Endodermal cell (in vitro differentiated cells): ENCODE results near the gene HS3ST2. TPM values are rescaled to one million over a fixed set of nuclear protein-coding genes. Genes with fewer than 3 reads are reported as not detected.

Experiments used
- DNase-seq: peaks from one replicate; pipeline ENCODE4 v3.0.0-alpha.2; 2017
- H3K27ac ChIP-seq: 2 replicates; pipeline ENCODE4 v1.5.1; 2013; ENCODE audit warnings: mild to moderate bottlenecking, low read depth, low read length, moderate library complexity
- H3K27me3 ChIP-seq: 2 replicates; pipeline ENCODE4 v1.6.1; 2013; ENCODE audit warnings: mild to moderate bottlenecking, low read length, moderate library complexity; ENCODE audit not compliant: insufficient read depth, control insufficient read depth, poor library complexity, severe bottlenecking
- H3K36me3 ChIP-seq: 2 replicates; pipeline ENCODE4 v1.7.0; 2013; ENCODE audit warnings: mild to moderate bottlenecking, low read length, moderate library complexity; ENCODE audit not compliant: control insufficient read depth, insufficient read depth
- H3K4me1 ChIP-seq: one replicate; pipeline ENCODE4 v1.7.0; 2013; ENCODE audit warnings: low read length; ENCODE audit not compliant: control insufficient read depth, insufficient read depth
- H3K4me3 ChIP-seq: 2 replicates; pipeline ENCODE4 v1.5.1; 2013; ENCODE audit warnings: mild to moderate bottlenecking, low read length, moderate library complexity
- H3K9ac ChIP-seq: 2 replicates; pipeline ENCODE4 v1.6.1; 2013; ENCODE audit warnings: mild to moderate bottlenecking, low read length, moderate library complexity; ENCODE audit not compliant: poor library complexity, severe bottlenecking; ENCODE audit errors: extremely low read depth
- H3K9me3 ChIP-seq: 2 replicates; pipeline ENCODE4 v1.6.1; 2013; ENCODE audit warnings: mild to moderate bottlenecking, low read length, moderate library complexity; ENCODE audit not compliant: control insufficient read depth
- H3K27ac Mint-ChIP-seq: 2 replicates; pipeline ENCODE4 v1.8.0; 2020; ENCODE audit warnings: mixed read lengths
- H3K27me3 Mint-ChIP-seq: 2 replicates; pipeline ENCODE4 v1.8.0; 2021; ENCODE audit warnings: mild to moderate bottlenecking, mixed read lengths; ENCODE audit not compliant: insufficient read depth
- H3K36me3 Mint-ChIP-seq: 2 replicates; pipeline ENCODE4 v1.8.0; 2020; ENCODE audit warnings: low read depth, mixed read lengths
- H3K4me1 Mint-ChIP-seq: 2 replicates; pipeline ENCODE4 v1.8.0; 2020; ENCODE audit warnings: mixed read lengths
- H3K4me3 Mint-ChIP-seq: 2 replicates; pipeline ENCODE4 v1.8.0; 2020; ENCODE audit warnings: mild to moderate bottlenecking, moderate library complexity, mixed read lengths
- H3K9me3 Mint-ChIP-seq: 2 replicates; pipeline ENCODE4 v1.8.0; 2020; ENCODE audit warnings: mild to moderate bottlenecking, mixed read lengths
- CTCF ChIP-seq: fragments of 200-600 bp; sonication (generic); conservative IDR thresholded peaks from 2 replicates; pipeline ENCODE4 v1.5.0; 2021; ENCODE audit warnings: antibody characterized with exemption, mild to moderate bottlenecking
- WGBS, 2 experiments: methylation state at CpG; one replicate each; pipeline versions ENCODE4 v1.1.5 to v1.1.7; 2013; ENCODE audit warnings: missing lambda C conversion rate in 2 of 2, mixed read lengths in 1 of 2; ENCODE audit not compliant: insufficient coverage in 1 of 2, insufficient read length in 1 of 2; 5-methylcytosine and 5-hydroxymethylcytosine counted together
- total RNA-seq, 2 donors: library from RNA; stranded (reverse); fragmentation: NEBNext Ultra II Directional in 1 of 2; extraction: Animal tissue kit (Norgen Biotek cat#: 25700) in 1 of 2; gene quantifications; 2 replicates in 1 of 2; 3 replicates in 1 of 2; pipeline ENCODE4 v1.2.1, GENCODE V29; 2021

HS3ST2 gene
- total RNA-seq, 2 donors from 2014 or later = 0.18 TPM; not detected in 1

DNA sequence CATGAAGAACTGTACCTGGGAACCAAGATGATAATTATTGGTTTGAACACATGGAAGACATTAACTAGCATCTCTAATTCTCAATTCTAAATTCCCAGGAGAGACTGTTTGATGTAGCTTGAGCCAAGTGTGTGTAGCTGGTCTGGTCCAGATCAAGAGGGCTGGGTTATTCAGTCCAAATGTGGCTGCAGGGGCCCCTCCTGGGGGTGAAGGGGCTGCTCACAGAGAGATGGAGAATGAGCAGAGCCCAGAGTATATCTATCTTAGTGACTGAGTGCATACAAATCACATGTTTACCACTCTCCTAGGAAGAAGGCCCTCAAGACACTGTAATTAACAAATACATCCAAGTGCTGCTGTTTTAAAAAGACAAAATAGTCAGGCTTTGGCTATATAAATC is 50.4 kb downstream of the HS3ST2 start:
- Histone ChIP-seq H3K27ac (no peak overlapping the region), H3K27me3 (no peaks in the 10 kb centered on the region), H3K36me3 (no peaks in the 10 kb centered on the region), H3K9me3 (no peaks in the 10 kb centered on the region), H3K9ac (no peak overlapping the region), H3K4me1 (no peaks in the 10 kb centered on the region), H3K4me3 (no peak overlapping the region)
- H3K9me3 Mint-ChIP-seq = no peaks in the 10 kb centered on the region
- H3K4me1 Mint-ChIP-seq = no peaks in the 10 kb centered on the region
- no peaks in the 10 kb centered on the region for H3K36me3 Mint-ChIP-seq
- no peak overlapping the region for H3K27ac Mint-ChIP-seq
- no peak for TF ChIP-seq CTCF
- H3K4me3 Mint-ChIP-seq = no peak overlapping the region
- no peak for DNase-seq
- peaks cover 3% of the 10 kb centered on the region for H3K27me3 Mint-ChIP-seq

DNA sequence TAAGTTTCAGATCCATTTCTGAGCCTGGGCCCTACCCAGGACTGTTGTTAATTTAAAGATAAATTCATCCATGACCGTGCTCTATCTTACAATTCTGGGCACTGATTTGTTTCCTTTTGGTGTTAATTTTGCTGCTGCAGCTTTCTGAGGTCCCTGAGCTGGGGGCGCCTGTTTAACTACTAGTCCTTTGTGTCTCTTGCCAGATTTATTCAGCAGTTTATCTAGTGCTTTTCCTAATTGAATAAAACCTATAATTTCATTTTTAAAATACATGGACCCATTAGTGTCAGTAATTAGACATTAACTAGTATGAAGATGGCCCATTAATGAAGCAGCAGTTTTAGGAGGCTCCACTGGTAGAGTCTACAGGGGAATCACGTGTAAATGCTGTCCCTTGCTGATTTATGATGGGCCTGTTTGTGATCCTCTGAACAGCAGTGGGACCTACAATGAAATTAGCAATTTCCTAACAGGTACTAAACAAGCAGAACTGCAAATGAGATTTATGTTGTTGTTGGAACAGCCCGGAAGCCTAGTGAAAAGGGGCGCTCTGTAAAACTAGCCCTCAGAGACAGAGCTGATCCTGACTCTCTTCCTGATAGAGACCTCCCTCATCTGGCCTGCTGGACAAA is 54.7 kb downstream of the HS3ST2 start:
- 92% methylated on average over 5 of the region's 5 CpGs for WGBS, 2 experiments
- no peaks in the 10 kb centered on the region for H3K36me3 Mint-ChIP-seq
- DNase-seq = no peak
- Histone ChIP-seq H3K9me3 (no peaks in the 10 kb centered on the region), H3K27ac (no peak overlapping the region), H3K4me1 (no peaks in the 10 kb centered on the region), H3K27me3 (no peaks in the 10 kb centered on the region), H3K9ac (no peak overlapping the region), H3K36me3 (no peaks in the 10 kb centered on the region), H3K4me3 (no peak overlapping the region)
- no peak overlapping the region for H3K4me3 Mint-ChIP-seq
- no peaks in the 10 kb centered on the region for H3K27me3 Mint-ChIP-seq
- no peak overlapping the region for H3K27ac Mint-ChIP-seq
- no peaks in the 10 kb centered on the region for H3K4me1 Mint-ChIP-seq
- no peaks in the 10 kb centered on the region for H3K9me3 Mint-ChIP-seq
- TF ChIP-seq CTCF = no peak

DNA sequence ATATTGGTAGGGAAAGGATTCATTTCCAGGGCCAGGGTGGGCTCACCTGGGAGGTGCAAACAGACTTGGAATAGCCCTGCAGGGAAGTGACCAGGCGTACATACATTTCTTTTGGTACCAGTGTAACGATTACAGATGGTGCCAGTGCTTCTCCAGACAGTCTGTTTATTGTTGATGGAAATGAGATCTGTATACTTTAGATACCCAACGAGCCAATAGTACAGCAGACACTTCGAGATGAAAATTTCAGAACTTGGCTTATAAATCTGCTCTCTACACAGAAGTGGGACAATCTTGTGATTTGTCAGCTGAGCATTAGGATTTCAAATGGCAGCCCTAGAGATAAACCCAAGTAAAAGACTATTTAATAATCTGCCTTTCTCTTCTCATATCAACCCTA is 57.9 kb downstream of the HS3ST2 start:
- DNase-seq = no peak
- no peaks in the 10 kb centered on the region for H3K4me1 ChIP-seq

More for the DNA sequence above, 57.9 kb downstream of the HS3ST2 start:
- Mint-ChIP-seq H3K4me3 (no peak overlapping the region), H3K36me3 (no peaks in the 10 kb centered on the region), H3K9me3 (no peaks in the 10 kb centered on the region), H3K27ac (no peak overlapping the region), H3K4me1 (no peaks in the 10 kb centered on the region), H3K27me3 (no peaks in the 10 kb centered on the region)
- Histone ChIP-seq H3K27ac (no peak overlapping the region), H3K36me3 (no peaks in the 10 kb centered on the region), H3K4me3 (no peak overlapping the region), H3K9ac (no peak overlapping the region), H3K9me3 (no peaks in the 10 kb centered on the region), H3K27me3 (no peaks in the 10 kb centered on the region)
- TF ChIP-seq CTCF = no peak
- WGBS, 2 experiments = 89 to 92% methylated on average over 4 of the region's 4 CpGs
